ENCODE measurements around the gene AKT3.
"Not testable (repeated sequence)": the region's sequence is repeated elsewhere in the genome, so short reads cannot be mapped to it uniquely, and the experiment has no call there.

- not testable (repeated sequence) for TF ChIP-seq CTCF (IDR thresholded peaks at IDR 0.05 in 4 of 5, conservative IDR thresholded peaks at IDR 0.05 in 1 of 5); POLR2A (IDR thresholded peaks at IDR 0.05)
These were observed 200.5 kb downstream of the AKT3 start for GRCh38 chr1:243649530-243649929.

Data from gastrocnemius medialis (tissue), 4 donors.